ENCODE measurements around the gene SRPRB. TPM values are rescaled to one million over a fixed set of nuclear protein-coding genes. Genes with fewer than 3 reads are reported as not detected.

Gene SRPRB
- total and polyA plus RNA-seq, 2 experiments from 2014 or later = 25.6 to 36.0 TPM

GRCh38 chr3:133840055-133840737 is 34.6 kb downstream of the SRPRB start:
- no peak overlapping the region for H3K4me3 Mint-ChIP-seq
- no peak overlapping the region for H2AFZ ChIP-seq
- no peaks in the 10 kb centered on the region for H3K4me1 Mint-ChIP-seq
- H4K20me1 ChIP-seq (replicated peaks; ENCODE audit: insufficient read depth) = no peaks in the 10 kb centered on the region
- peaks cover 12% of the 10 kb centered on the region for H3K27me3 Mint-ChIP-seq (ENCODE audit: insufficient read depth, low read depth, poor library complexity)
- no peak overlapping the region for H3K4me2 ChIP-seq
- no peaks in the 10 kb centered on the region for H3K9me3 Mint-ChIP-seq
- ATAC-seq = no peak
- no peak for TF ChIP-seq STAT1 (IDR thresholded peaks at IDR 0.05; ENCODE audit: unreplicated experiment)
- no peak for TF ChIP-seq EZH2 (IDR thresholded peaks at IDR 0.05; ENCODE audit: low read depth, unreplicated experiment)
- no peak for TF ChIP-seq ZNF114 (CRISPR knock-in tag; IDR thresholded peaks at IDR 0.05)
- TF ChIP-seq, protein P1, sequence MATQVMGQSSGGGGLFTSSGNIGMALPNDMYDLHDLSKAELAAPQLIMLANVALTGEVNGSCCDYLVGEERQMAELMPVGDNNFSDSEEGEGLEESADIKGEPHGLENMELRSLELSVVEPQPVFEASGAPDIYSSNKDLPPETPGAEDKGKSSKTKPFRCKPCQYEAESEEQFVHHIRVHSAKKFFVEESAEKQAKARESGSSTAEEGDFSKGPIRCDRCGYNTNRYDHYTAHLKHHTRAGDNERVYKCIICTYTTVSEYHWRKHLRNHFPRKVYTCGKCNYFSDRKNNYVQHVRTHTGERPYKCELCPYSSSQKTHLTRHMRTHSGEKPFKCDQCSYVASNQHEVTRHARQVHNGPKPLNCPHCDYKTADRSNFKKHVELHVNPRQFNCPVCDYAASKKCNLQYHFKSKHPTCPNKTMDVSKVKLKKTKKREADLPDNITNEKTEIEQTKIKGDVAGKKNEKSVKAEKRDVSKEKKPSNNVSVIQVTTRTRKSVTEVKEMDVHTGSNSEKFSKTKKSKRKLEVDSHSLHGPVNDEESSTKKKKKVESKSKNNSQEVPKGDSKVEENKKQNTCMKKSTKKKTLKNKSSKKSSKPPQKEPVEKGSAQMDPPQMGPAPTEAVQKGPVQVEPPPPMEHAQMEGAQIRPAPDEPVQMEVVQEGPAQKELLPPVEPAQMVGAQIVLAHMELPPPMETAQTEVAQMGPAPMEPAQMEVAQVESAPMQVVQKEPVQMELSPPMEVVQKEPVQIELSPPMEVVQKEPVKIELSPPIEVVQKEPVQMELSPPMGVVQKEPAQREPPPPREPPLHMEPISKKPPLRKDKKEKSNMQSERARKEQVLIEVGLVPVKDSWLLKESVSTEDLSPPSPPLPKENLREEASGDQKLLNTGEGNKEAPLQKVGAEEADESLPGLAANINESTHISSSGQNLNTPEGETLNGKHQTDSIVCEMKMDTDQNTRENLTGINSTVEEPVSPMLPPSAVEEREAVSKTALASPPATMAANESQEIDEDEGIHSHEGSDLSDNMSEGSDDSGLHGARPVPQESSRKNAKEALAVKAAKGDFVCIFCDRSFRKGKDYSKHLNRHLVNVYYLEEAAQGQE (IDR thresholded peaks at IDR 0.05; ENCODE audit: unreplicated experiment) = no peak
- no peak for TF ChIP-seq ZNF331 (CRISPR knock-in tag; IDR thresholded peaks at IDR 0.05; ENCODE audit: low read depth)
- TF ChIP-seq CREB1 (CRISPR knock-in tag; IDR thresholded peaks at IDR 0.05; ENCODE audit: low read depth) = no peak
- H3K79me2 ChIP-seq (replicated peaks; ENCODE audit: insufficient read depth) = no peaks in the 10 kb centered on the region
- DNase-seq (ENCODE audit: low spot score) = no peak
- H3K36me3 ChIP-seq (ENCODE audit: insufficient read depth) = no peaks in the 10 kb centered on the region
- H3K9me2 ChIP-seq (ENCODE audit: insufficient read depth) = no peaks in the 10 kb centered on the region
- H3K4me1 ChIP-seq (ENCODE audit: insufficient read depth) = no peaks in the 10 kb centered on the region
- H3K36me3 Mint-ChIP-seq (ENCODE audit: low read depth) = no peaks in the 10 kb centered on the region; the same call in 2 of the 3 replicates
- no peak overlapping the region for H3K27ac Mint-ChIP-seq
- no peaks in the 10 kb centered on the region for H3K27me3 ChIP-seq (ENCODE audit: insufficient read depth)
- H3K27ac ChIP-seq (ENCODE audit: low read depth) = no peak overlapping the region
- no peaks in the 10 kb centered on the region for H3F3A ChIP-seq (replicated peaks; ENCODE audit: low read depth)
- H3K4me3 ChIP-seq = no peak overlapping the region

GRCh38 chr3:133840767-133841166 is 35.2 kb downstream of the SRPRB start:
- H3K4me1 Mint-ChIP-seq = no peaks in the 10 kb centered on the region
- H3K4me3 Mint-ChIP-seq = no peak overlapping the region
- Histone ChIP-seq H3K4me3 (no peak overlapping the region), H3K27ac (ENCODE audit: low read depth) (no peak overlapping the region), H3F3A (replicated peaks; ENCODE audit: low read depth) (no peaks in the 10 kb centered on the region), H3K79me2 (replicated peaks; ENCODE audit: insufficient read depth) (no peaks in the 10 kb centered on the region), H3K9me2 (ENCODE audit: insufficient read depth) (no peaks in the 10 kb centered on the region), H3K4me1 (ENCODE audit: insufficient read depth) (no peaks in the 10 kb centered on the region), H3K4me2 (no peak overlapping the region), H2AFZ (no peak overlapping the region), H3K36me3 (ENCODE audit: insufficient read depth) (no peaks in the 10 kb centered on the region), H4K20me1 (replicated peaks; ENCODE audit: insufficient read depth) (no peaks in the 10 kb centered on the region), H3K27me3 (ENCODE audit: insufficient read depth) (no peaks in the 10 kb centered on the region)
- ATAC-seq (no peak), DNase-seq (ENCODE audit: low spot score) (no peak)
- no peaks in the 10 kb centered on the region for H3K36me3 Mint-ChIP-seq (ENCODE audit: low read depth)
- peaks cover 12% of the 10 kb centered on the region for H3K27me3 Mint-ChIP-seq (ENCODE audit: insufficient read depth, low read depth, poor library complexity)
- H3K27ac Mint-ChIP-seq = no peak overlapping the region
- no peaks in the 10 kb centered on the region for H3K9me3 Mint-ChIP-seq
- TF ChIP-seq EZH2 (IDR thresholded peaks at IDR 0.05; ENCODE audit: low read depth, unreplicated experiment) = no peak
- TF ChIP-seq JUNB (IDR thresholded peaks at IDR 0.05; ENCODE audit: unreplicated experiment) = no peak
- no peak for TF ChIP-seq NANOG (IDR thresholded peaks at IDR 0.05; ENCODE audit: borderline replicate concordance)
- TF ChIP-seq ZNF114 (CRISPR knock-in tag; IDR thresholded peaks at IDR 0.05) = no peak
- no peak for TF ChIP-seq ZNF462 (CRISPR knock-in tag; IDR thresholded peaks at IDR 0.05)
- no peak for TF ChIP-seq ZNF331 (CRISPR knock-in tag; IDR thresholded peaks at IDR 0.05; ENCODE audit: low read depth)
- TF ChIP-seq STAT1 (IDR thresholded peaks at IDR 0.05; ENCODE audit: unreplicated experiment) = no peak
- no peak for TF ChIP-seq CREB1 (CRISPR knock-in tag; IDR thresholded peaks at IDR 0.05; ENCODE audit: low read depth)
